ENCODE measurements around the gene SYNE2.

Gene SYNE2

DNA sequence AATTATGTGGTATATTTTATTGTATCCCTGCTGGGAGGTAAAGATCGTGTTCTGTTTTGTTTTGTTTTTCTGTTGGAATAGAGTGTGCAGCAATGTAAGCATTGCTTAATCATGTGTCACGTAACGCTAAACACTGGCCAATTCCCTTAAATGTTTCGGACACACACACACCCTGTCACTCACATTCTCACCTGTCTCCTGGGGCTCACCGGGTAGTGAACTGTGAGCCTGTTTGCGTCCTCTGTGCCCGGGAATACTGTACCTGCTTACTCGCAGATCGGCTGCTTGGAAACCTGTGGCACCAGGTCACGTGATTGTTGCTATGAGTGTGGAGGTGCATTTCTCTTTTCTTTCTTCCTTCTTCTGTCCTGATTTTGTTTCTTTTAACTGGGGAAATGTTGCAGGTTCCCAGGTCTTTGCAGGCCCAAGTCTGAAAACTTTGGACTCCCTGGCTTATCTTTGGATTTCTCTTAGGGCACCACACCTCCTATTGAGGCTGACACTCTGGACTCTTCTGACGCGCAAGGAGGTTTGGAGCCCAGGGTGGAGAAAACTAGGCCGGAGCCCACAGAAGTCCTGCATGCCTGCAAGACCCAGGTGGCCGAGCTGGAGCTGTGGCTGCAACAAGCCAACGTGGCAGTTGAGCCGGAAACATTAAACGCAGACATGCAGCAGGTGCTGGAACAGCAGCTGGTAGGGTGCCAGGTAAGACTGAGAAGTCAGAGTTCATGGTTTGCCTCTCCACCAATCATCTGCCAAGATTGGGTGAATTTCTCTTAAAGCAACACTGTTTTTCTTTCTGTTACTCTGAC, 260.3 kb downstream of the SYNE2 start:
- Histone ChIP-seq H3K4me2 (ENCODE audit: low read depth, low read length, poor library complexity, severe bottlenecking) (no peak overlapping the region), H4K20me1 (ENCODE audit: low read depth, low read length) (no peaks in the 10 kb centered on the region), H3K36me3 (ENCODE audit: low read length) (peaks cover 46% of the 10 kb centered on the region; the same call in 1 of the 2 replicates), H2AFZ (ENCODE audit: low read depth, low read length, severe bottlenecking) (no peak overlapping the region), H3K4me3 (ENCODE audit: insufficient read depth, low read length, poor library complexity, severe bottlenecking) (no peak overlapping the region), H3F3A (ENCODE audit: insufficient read depth) (no peaks in the 10 kb centered on the region), H3K79me2 (ENCODE audit: insufficient read depth, low read length) (no peaks in the 10 kb centered on the region), H3K9ac (ENCODE audit: low read length) (no peak overlapping the region), H3K27me3 (ENCODE audit: low read length) (no peaks in the 10 kb centered on the region), H3K9me3 (ENCODE audit: insufficient read depth, low read length) (no peaks in the 10 kb centered on the region), H3K27ac (ENCODE audit: low read depth, low read length) (no peak overlapping the region), H3K9me2 (replicated peaks; ENCODE audit: insufficient read depth, low read length) (no peaks in the 10 kb centered on the region)
- TF ChIP-seq, protein P1, sequence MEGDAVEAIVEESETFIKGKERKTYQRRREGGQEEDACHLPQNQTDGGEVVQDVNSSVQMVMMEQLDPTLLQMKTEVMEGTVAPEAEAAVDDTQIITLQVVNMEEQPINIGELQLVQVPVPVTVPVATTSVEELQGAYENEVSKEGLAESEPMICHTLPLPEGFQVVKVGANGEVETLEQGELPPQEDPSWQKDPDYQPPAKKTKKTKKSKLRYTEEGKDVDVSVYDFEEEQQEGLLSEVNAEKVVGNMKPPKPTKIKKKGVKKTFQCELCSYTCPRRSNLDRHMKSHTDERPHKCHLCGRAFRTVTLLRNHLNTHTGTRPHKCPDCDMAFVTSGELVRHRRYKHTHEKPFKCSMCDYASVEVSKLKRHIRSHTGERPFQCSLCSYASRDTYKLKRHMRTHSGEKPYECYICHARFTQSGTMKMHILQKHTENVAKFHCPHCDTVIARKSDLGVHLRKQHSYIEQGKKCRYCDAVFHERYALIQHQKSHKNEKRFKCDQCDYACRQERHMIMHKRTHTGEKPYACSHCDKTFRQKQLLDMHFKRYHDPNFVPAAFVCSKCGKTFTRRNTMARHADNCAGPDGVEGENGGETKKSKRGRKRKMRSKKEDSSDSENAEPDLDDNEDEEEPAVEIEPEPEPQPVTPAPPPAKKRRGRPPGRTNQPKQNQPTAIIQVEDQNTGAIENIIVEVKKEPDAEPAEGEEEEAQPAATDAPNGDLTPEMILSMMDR (IDR thresholded peaks at IDR 0.05; ENCODE audit: insufficient read depth, low read length, poor library complexity, severe bottlenecking) = no peak
- TF ChIP-seq EZH2phosphoT487 (conservative IDR thresholded peaks at IDR 0.05; ENCODE audit: low read length) = no peak

DNA sequence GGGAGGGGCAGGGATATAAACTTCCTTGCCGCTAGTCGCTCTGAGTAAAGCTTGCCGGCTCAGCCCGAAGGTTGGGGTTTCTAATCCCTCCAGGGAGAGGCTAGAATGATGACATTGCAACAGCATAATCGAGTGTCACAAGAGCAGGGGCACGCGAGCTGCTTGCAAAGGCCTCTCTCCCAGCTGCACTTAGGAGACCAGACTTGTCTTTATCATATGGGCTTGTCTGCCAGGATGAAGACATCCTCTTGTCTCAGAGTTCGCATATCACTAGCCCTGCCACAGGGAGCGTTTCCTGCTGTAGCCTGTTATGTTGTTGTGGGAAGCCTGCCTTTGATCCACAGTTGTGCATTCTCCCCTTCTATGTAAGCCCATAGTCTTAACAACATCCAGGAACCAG, 261.4 kb downstream of the SYNE2 start:
- no peak overlapping the region for H3K4me3 ChIP-seq (ENCODE audit: insufficient read depth, low read length, poor library complexity, severe bottlenecking)
- peaks cover 44% of the 10 kb centered on the region for H3K36me3 ChIP-seq (ENCODE audit: low read length)
- no peaks in the 10 kb centered on the region for H3F3A ChIP-seq (ENCODE audit: insufficient read depth)
- H3K9me2 ChIP-seq (replicated peaks; ENCODE audit: insufficient read depth, low read length) = no peaks in the 10 kb centered on the region
- no peak overlapping the region for H3K4me2 ChIP-seq (ENCODE audit: low read depth, low read length, poor library complexity, severe bottlenecking)
- H3K27me3 ChIP-seq (ENCODE audit: low read length) = no peaks in the 10 kb centered on the region
- H2AFZ ChIP-seq (ENCODE audit: low read depth, low read length, severe bottlenecking) = no peak overlapping the region
- no peaks in the 10 kb centered on the region for H3K9me3 ChIP-seq (ENCODE audit: insufficient read depth, low read length)
- no peak for TF ChIP-seq EZH2phosphoT487 (conservative IDR thresholded peaks at IDR 0.05; ENCODE audit: low read length)
- TF ChIP-seq, protein P1 (IDR thresholded peaks at IDR 0.05; ENCODE audit: insufficient read depth, low read length, poor library complexity, severe bottlenecking) = no peak
- no peak overlapping the region for H3K27ac ChIP-seq (ENCODE audit: low read depth, low read length)
- H4K20me1 ChIP-seq (ENCODE audit: low read depth, low read length) = no peaks in the 10 kb centered on the region
- no peaks in the 10 kb centered on the region for H3K79me2 ChIP-seq (ENCODE audit: insufficient read depth, low read length)
- no peak overlapping the region for H3K9ac ChIP-seq (ENCODE audit: low read length)

DNA sequence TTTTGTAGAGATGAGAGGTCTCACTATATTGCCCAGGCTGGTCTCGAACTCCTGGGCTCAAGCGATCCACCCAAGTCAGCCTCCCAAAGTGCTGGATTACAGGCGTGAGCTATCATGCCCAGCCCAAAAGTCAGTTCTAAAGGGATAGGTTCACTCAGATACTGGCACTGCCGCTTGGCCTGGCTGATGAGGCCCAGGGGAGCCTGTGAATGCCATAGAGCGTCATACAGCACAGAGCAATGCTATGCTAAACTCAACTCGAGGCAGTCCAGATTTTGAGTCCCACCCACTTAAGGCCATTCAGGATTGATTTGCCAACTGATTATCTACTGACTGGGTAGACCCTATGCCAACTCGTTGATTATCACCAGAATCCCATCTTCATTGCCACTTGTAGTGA, 262.0 kb downstream of the SYNE2 start:
- H3K9me2 ChIP-seq (replicated peaks; ENCODE audit: insufficient read depth, low read length) = no peaks in the 10 kb centered on the region
- no peaks in the 10 kb centered on the region for H3K9me3 ChIP-seq (ENCODE audit: insufficient read depth, low read length)
- no peak overlapping the region for H3K27ac ChIP-seq (ENCODE audit: low read depth, low read length)
- no peaks in the 10 kb centered on the region for H3K79me2 ChIP-seq (ENCODE audit: insufficient read depth, low read length)
- H3K27me3 ChIP-seq (ENCODE audit: low read length) = no peaks in the 10 kb centered on the region
- TF ChIP-seq, protein P1 (IDR thresholded peaks at IDR 0.05; ENCODE audit: insufficient read depth, low read length, poor library complexity, severe bottlenecking) = no peak
- TF ChIP-seq EZH2phosphoT487 (conservative IDR thresholded peaks at IDR 0.05; ENCODE audit: low read length) = no peak
- H3K9ac ChIP-seq (ENCODE audit: low read length) = no peak overlapping the region
- H3F3A ChIP-seq (ENCODE audit: insufficient read depth) = no peaks in the 10 kb centered on the region
- no peak overlapping the region for H2AFZ ChIP-seq (ENCODE audit: low read depth, low read length, severe bottlenecking)
- peaks cover 51% of the 10 kb centered on the region for H3K36me3 ChIP-seq (ENCODE audit: low read length)
- H3K4me2 ChIP-seq (ENCODE audit: low read depth, low read length, poor library complexity, severe bottlenecking) = no peak overlapping the region
- H3K4me3 ChIP-seq (ENCODE audit: insufficient read depth, low read length, poor library complexity, severe bottlenecking) = no peak overlapping the region
- H4K20me1 ChIP-seq (ENCODE audit: low read depth, low read length) = no peaks in the 10 kb centered on the region

Measured in SU-DHL-6 (cell line).